Measurements from ENCODE around the gene CELF2.

Gene CELF2

DNA sequence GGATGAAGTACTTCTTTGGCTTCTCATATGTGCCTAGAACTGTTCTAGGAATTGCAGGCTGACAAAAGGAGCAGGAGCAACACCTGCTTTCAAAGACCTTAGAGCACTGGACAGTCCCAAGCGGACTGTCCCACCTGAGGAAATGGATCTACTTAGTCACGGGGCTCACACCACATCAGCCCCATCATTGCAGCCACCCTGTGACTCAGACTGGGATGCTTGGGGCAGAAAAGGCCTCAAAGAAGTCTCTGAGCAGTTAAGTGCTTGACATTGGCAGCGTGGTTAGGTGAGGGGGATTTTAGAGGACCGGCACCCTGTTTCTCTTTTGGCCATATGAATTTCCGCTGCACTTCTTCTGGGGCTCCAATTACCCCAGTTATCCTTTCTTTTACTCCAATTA lies 337.2 kb downstream of the CELF2 start:
- Histone ChIP-seq H3K27ac (ENCODE audit: extremely low read depth, low read depth, low read length) (no peak overlapping the region), H3K4me3 (ENCODE audit: low read depth, low read length) (no peak overlapping the region), H3K9me3 (ENCODE audit: control insufficient read depth, insufficient read depth, low read depth, low read length) (no peaks in the 10 kb centered on the region), H3K4me1 (ENCODE audit: control insufficient read depth, insufficient read depth, low read length) (no peaks in the 10 kb centered on the region), H3K36me3 (ENCODE audit: control insufficient read depth in 2 of 2, insufficient read depth in 1 of 2, low read length in 2 of 2) (no peaks in the 10 kb centered on the region)
- TF ChIP-seq, protein P1, sequence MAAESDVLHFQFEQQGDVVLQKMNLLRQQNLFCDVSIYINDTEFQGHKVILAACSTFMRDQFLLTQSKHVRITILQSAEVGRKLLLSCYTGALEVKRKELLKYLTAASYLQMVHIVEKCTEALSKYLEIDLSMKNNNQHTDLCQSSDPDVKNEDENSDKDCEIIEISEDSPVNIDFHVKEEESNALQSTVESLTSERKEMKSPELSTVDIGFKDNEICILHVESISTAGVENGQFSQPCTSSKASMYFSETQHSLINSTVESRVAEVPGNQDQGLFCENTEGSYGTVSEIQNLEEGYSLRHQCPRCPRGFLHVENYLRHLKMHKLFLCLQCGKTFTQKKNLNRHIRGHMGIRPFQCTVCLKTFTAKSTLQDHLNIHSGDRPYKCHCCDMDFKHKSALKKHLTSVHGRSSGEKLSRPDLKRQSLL (tag by site-specific recombination; IDR thresholded peaks at IDR 0.05), result no peak
- TF ChIP-seq GLIS2 (tag by site-specific recombination; IDR thresholded peaks at IDR 0.05) (no peak), ZNF416 (tag by site-specific recombination; IDR thresholded peaks at IDR 0.05) (no peak), ZNF19 (tag by site-specific recombination; IDR thresholded peaks at IDR 0.05; ENCODE audit: low read depth) (no peak), ZNF48 (tag by site-specific recombination; IDR thresholded peaks at IDR 0.05) (no peak), ZSCAN5A (tag by site-specific recombination; IDR thresholded peaks at IDR 0.05) (no peak), ZNF140 (tag by site-specific recombination; IDR thresholded peaks at IDR 0.05) (no peak), ZNF223 (tag by site-specific recombination; IDR thresholded peaks at IDR 0.05) (no peak), ZNF521 (tag by site-specific recombination; IDR thresholded peaks at IDR 0.05) (no peak), ZNF274 (IDR thresholded peaks at IDR 0.05; ENCODE audit: low read length) (no peak), ZNF274 (tag by site-specific recombination; IDR thresholded peaks at IDR 0.05; ENCODE audit: borderline replicate concordance) (no peak), ZBTB7A (tag by site-specific recombination; IDR thresholded peaks at IDR 0.05; ENCODE audit: low read depth) (no peak), TCF7L2 (IDR thresholded peaks at IDR 0.05; ENCODE audit: borderline replicate concordance, low read depth, low read length) (no peak)
- TF ChIP-seq, protein P2, sequence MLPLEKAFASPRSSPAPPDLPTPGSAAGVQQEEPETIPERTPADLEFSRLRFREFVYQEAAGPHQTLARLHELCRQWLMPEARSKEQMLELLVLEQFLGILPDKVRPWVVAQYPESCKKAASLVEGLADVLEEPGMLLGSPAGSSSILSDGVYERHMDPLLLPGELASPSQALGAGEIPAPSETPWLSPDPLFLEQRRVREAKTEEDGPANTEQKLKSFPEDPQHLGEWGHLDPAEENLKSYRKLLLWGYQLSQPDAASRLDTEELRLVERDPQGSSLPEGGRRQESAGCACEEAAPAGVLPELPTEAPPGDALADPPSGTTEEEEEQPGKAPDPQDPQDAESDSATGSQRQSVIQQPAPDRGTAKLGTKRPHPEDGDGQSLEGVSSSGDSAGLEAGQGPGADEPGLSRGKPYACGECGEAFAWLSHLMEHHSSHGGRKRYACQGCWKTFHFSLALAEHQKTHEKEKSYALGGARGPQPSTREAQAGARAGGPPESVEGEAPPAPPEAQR (tag by site-specific recombination; IDR thresholded peaks at IDR 0.05), result no peak
- CTCF ChIA-PET, result no interaction called here
- POLR2A ChIA-PET, result no interaction called here

GRCh38 chr10:11355592-11355991 lies 337.9 kb downstream of the CELF2 start:
- CTCF ChIA-PET, result no interaction called here
- Histone ChIP-seq H3K27ac (ENCODE audit: extremely low read depth, low read depth, low read length) (no peak overlapping the region), H3K4me1 (ENCODE audit: control insufficient read depth, insufficient read depth, low read length) (no peaks in the 10 kb centered on the region), H3K9me3 (ENCODE audit: control insufficient read depth, insufficient read depth, low read depth, low read length) (no peaks in the 10 kb centered on the region), H3K4me3 (ENCODE audit: low read depth, low read length) (no peak overlapping the region), H3K36me3 (ENCODE audit: control insufficient read depth in 2 of 2, insufficient read depth in 1 of 2, low read length in 2 of 2) (no peaks in the 10 kb centered on the region)
- POLR2A ChIA-PET, result no interaction called here
- TF ChIP-seq ZNF704 (tag by site-specific recombination; IDR thresholded peaks at IDR 0.05), result no peak
- TF ChIP-seq ZNF266 (tag by site-specific recombination; IDR thresholded peaks at IDR 0.05; ENCODE audit: low read depth), result no peak
- TF ChIP-seq HOXD13 (CRISPR knock-in tag; IDR thresholded peaks at IDR 0.05; ENCODE audit: borderline replicate concordance), result no peak
- TF ChIP-seq ZNF37A (tag by site-specific recombination; IDR thresholded peaks at IDR 0.05), result no peak

DNA sequence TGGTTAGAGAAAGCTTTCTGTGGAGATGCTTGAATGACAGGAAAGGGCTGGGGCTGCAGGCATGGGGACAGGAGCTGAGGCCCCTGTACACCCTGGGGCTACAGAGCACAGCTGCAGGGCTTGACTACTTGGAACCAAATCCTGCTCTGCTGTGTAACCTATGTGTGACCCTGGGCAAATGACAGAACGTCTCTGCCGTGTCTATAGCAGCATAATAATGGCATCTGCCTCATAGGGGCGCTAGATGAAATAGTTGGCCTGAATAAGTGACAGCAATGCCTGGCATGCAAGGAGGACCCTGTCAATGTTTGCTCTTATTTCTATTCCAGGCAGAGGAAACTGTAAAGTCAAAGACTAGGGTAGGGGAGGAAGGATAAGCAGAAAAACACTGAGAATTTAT lies 339.8 kb downstream of the CELF2 start:
- Histone ChIP-seq H3K36me3 (ENCODE audit: control insufficient read depth in 2 of 2, insufficient read depth in 1 of 2, low read length in 2 of 2) (no peaks in the 10 kb centered on the region), H3K4me1 (ENCODE audit: control insufficient read depth, insufficient read depth, low read length) (no peaks in the 10 kb centered on the region), H3K4me3 (ENCODE audit: low read depth, low read length) (no peak overlapping the region), H3K9me3 (ENCODE audit: control insufficient read depth, insufficient read depth, low read depth, low read length) (no peaks in the 10 kb centered on the region), H3K27ac (ENCODE audit: extremely low read depth, low read depth, low read length) (no peak overlapping the region)
- POLR2A ChIA-PET, result no interaction called here
- TF ChIP-seq PBX3 (CRISPR knock-in tag; IDR thresholded peaks at IDR 0.05) (no peak), GLIS2 (tag by site-specific recombination; IDR thresholded peaks at IDR 0.05) (no peak), ZNF571 (tag by site-specific recombination; IDR thresholded peaks at IDR 0.05) (no peak)
- CTCF ChIA-PET, result no interaction called here
